ENCODE data around the gene OR6C2.
"Not testable (repeated sequence)": the region's sequence is repeated elsewhere in the genome, so short reads cannot be mapped to it uniquely, and the experiment has no call there.

Gene OR6C2

DNA sequence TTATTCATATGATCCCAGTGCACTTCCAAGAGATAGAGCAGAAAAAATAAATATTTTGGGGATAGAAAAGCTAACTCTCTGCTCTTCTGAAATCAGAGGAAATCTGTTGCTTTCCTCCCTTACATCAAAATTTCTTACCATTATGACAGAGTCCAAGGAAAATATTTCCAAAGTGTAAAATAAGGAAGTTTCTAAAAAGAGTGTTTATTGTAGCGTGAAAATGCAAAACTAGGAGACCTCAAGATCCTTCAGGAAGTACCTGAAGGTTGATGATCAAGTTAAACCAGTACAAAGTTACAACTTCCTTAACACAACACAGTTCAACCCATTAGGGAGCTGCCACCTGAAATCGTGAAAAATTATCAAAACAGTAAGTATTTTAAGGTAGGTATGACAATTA lies at the start of gene OR6C2:
OR6C2 (plus strand) TSS at position 301 of the 400 bp plus-strand sequence. CDS start 8,138 bp downstream, outside the sequence.
- no peak for DNase-seq (ENCODE audit: low read depth)

DNA sequence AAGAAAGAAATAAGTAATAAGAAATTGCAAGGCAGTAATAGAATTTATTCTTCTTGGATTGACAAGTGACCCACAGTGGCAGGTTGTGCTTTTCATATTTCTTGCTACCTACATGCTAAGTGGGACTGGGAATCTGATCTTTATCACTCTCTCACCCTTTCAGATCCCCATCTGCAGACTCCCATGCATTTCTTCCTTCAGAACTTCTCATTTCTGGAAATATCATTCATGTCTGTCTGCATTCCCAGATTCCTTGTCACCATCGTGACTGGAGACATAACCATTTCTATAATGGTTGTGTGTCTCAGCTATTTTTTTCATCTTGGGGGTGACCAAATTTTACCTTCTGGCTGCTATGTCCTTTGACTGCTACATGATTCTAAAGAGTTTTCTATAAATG lies 47.5 kb upstream of the OR6C2 start:
- no peak for DNase-seq (ENCODE audit: low read depth)

GRCh38 chr12:55400229-55400628 lies 43.6 kb upstream of the OR6C2 start, which contains the start of gene OR6C65:
TSS of gene OR6C65 (plus strand) at chr12:55400529. CDS start at chr12:55400529, 0 bp downstream.
- DNase-seq (ENCODE audit: low read depth), result no peak

DNA sequence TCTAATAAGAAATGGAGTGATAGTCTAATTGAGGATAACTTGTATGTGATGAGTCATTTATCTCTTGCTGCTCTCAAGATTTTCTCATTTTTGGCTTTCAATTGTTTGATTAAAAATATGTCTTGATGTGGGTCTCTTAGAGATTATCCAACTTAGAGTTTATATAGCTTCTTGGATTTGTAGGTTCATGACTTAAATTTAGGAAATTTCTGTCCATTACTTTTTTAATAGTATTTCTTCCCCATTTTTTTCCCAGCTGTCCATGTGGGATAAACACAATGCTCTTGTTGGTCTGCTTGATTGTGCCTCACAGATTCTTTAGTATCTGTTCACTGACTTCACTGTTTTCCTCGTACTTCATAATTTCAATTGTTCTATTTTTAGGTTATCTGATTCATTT lies 36.0 kb upstream of the OR6C2 start:
- no peak for DNase-seq (ENCODE audit: low read depth)

- not testable (repeated sequence) for DNase-seq (ENCODE audit: low read depth)
Observed at GRCh38 chr12:55409133-55409532, 34.7 kb upstream of the OR6C2 start.

DNA sequence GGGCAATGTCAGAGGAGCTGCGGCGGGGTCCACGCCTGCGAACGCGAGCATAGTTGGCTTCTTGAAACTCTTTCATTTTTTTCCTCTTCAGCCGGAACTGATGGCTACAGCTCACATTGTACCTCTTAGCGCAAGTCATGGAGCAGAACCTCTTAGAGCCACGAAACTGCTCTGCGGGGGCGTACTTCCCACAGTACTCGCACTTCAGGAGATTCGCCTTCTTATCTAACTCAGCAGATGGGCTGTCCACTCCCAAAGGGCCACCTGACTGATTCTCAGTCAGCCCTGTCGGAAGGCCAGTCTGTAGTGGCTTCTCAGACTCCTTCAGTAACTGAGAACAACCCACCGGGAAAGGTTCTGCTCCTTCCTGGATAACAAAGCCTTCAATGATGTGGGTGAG lies 31.7 kb upstream of the OR6C2 start:
- DNase-seq (ENCODE audit: low read depth), result not testable (repeated sequence)

GRCh38 chr12:55413498-55414388 lies 30.1 kb upstream of the OR6C2 start:
- not testable (repeated sequence) for DNase-seq (ENCODE audit: low read depth)

GRCh38 chr12:55414396-55414823 lies 29.5 kb upstream of the OR6C2 start:
- not testable (repeated sequence) for DNase-seq (ENCODE audit: low read depth)

DNA sequence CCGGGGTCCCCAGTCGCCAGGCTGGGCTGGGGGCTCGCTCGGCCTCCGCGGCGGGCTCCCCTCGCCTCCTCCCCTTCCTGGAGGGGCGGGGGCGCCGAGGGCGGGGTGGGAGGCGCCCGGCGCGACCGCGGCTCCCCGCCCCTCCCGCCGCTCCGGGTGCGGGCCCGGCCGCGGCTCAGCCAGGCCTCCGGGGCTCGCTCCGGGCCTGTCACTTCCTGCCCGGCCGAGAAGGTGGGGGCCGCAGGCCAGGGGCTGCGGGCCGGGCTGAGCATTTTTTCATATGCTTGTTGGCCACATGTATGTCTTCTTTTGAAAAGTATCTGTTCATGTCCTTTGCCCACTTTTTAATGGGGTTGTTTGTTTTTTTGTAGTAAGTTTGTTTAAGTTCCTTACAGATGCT lies 29.0 kb upstream of the OR6C2 start:
- DNase-seq (ENCODE audit: low read depth), result not testable (repeated sequence)

DNA sequence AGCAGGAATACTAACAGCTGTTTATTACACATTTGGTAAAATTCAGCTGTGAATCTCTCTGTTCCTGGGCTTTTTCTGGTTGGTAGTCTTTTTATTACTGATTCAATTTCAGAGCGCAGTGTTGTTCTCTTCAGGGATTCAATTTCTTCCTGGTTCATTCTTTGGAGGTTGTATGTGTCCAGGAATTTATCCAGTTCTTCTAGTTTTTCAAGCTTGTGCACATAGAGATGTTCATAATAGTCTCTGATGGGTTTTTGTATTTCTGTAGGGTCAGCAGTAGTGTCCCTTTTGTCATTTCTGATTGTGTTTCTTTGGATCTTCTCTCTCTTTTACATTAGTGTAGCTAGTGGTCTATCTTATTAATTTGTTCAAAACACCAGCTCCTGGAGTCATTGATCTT lies 26.9 kb upstream of the OR6C2 start:
- DNase-seq (ENCODE audit: low read depth), result no peak

- DNase-seq (ENCODE audit: low read depth), result no peak
Observed at GRCh38 chr12:55420307-55420962, 23.4 kb upstream of the OR6C2 start.

- no peak for DNase-seq (ENCODE audit: low read depth)
Observed at GRCh38 chr12:55425954-55426353, 17.9 kb upstream of the OR6C2 start, which contains the start of gene OR6C76. TSS of gene OR6C76 (plus strand) at chr12:55426254. CDS start at chr12:55426254, 0 bp downstream.

- no peak for DNase-seq (ENCODE audit: low read depth)
Observed at GRCh38 chr12:55428331-55429243, 15.3 kb upstream of the OR6C2 start.

DNA sequence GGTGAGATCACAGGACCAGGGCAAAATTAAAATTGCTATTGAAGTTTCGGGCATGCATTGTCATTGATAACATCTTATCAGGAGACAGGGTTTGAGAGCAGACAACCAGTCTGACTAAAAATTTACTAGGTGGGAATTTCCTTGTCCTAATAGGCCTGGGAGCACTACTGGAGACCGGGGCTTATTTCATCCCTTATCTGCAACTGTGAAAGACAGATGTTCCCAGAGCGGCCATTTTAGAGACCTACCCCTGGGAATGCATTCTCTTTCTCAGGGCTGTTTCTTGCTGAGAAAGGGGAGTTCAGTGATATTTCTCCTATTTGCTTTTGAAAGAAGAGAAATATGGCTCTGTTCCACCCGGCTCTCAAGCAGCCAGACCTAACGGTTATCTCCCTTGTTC lies 2.6 kb upstream of the OR6C2 start:
- not testable (repeated sequence) for DNase-seq (ENCODE audit: low read depth)

DNA sequence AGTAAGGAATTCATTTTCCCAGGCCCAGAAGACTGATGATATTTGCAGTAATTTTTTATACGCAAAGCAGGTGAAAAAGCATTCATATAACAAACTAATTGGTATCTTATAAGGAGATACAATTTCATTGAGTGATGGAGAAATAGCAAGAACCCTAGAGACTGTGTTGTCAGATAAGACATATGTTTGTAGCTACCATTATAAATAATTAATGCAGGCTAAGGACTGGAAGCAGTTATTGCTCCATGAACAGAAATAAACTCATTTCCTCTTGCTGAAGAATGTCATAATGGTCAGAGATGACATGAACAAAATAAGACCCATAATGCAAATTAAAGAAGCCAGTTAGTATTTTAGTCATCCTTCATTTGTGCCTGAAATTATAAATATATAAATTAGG lies 1.5 kb downstream of the OR6C2 start:
- no peak for DNase-seq (ENCODE audit: low read depth)

- DNase-seq (ENCODE audit: low read depth), result no peak
Observed at GRCh38 chr12:55446326-55446725, 2.5 kb downstream of the OR6C2 start.

DNA sequence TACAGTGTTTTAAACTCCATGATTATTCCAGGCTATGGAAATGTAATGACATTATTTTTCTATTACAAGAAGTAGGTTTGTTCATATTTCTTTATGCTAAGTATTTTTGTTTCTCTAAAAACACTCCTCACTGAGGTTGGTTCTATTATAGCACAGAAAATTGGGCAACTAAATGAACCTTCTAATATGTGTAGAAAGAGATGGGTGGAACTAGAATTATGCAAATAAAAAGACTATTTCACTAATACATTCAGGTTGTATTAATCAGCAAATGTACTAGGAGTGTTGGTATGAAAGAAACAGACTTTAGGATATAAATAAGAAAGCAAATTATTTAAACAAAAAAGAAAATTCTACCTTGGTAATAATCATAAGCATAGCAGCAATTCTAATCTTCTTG lies 4.9 kb downstream of the OR6C2 start:
- no peak for DNase-seq (ENCODE audit: low read depth)

- not testable (repeated sequence) for DNase-seq (ENCODE audit: low read depth)
Observed at GRCh38 chr12:55464926-55465325, 21.1 kb downstream of the OR6C2 start.

GRCh38 chr12:55467836-55468235 lies 24.0 kb downstream of the OR6C2 start:
- DNase-seq (ENCODE audit: low read depth), result no peak

DNA sequence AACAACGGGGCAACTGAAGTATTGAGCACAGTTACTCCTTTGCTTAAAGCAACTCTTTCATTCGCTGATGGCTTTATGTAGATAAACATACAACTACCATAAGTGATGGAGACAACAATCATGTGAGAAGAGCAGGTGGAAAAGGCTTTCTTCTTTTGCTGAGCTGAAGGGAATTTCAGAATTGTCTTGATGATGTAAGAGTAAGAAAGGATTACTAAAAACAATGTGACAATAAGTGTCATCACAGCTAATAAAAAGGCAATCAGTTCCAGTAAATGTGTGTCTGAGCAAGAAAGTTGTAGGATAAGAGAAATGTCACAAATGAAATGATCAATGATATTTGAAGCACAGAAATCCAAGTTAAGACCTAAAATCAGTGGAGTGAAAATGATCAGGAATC lies 25.4 kb downstream of the OR6C2 start:
- no peak for DNase-seq (ENCODE audit: low read depth)

DNA sequence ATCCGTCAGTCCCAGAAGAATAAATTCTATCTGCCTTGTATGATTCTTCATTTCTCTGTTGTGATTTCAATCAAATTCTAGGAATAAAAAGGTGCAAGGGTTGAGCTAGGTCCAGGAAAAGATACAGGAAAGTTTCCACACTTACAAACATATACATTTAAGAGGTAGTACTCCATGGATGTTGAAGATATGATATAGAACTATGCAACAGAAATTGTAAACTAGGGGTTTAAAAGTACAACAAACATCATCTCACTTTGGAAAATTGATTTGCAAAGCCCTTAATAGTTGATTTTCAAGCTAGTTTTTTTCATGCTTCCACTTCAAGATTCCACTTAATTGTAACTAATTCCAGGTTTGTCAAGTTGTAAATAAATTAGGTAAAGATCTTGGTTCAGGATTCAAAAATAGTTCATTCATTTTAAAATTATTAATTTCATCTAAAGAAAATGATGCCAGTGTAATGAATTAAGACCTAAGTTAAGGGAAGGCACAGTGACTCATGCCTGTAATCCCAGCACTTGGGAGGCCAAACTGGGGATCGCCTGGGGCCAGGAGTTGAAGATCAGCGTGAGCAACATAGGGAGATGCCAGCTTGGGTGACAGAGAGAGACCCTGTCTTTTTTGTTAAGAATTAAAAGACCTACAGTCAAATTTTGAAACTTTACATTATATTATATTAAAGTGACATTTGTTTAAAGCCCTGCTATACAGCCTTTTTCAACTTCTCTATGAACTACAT lies 26.4 kb downstream of the OR6C2 start, which contains the start of gene OR6C70:
OR6C70 (minus strand) TSS at position 51 of the 742 bp plus-strand sequence; CDS start at position 51, 0 bp downstream.
- no peak for DNase-seq (ENCODE audit: low read depth)
